HG02884 (cell line): ENCODE measurements around the gene BID.
"Not testable (repeated sequence)": the region's sequence is repeated elsewhere in the genome, so short reads cannot be mapped to it uniquely, and the experiment has no call there.

Source experiments
- ATAC-seq: cut with Tn5 transposase; IDR thresholded peaks from one replicate; pipeline ENCODE4 v1.9.1; 2021; ENCODE audit warnings: mild to moderate bottlenecking, moderate library complexity; ENCODE audit not compliant: unreplicated experiment

BID gene

DNA sequence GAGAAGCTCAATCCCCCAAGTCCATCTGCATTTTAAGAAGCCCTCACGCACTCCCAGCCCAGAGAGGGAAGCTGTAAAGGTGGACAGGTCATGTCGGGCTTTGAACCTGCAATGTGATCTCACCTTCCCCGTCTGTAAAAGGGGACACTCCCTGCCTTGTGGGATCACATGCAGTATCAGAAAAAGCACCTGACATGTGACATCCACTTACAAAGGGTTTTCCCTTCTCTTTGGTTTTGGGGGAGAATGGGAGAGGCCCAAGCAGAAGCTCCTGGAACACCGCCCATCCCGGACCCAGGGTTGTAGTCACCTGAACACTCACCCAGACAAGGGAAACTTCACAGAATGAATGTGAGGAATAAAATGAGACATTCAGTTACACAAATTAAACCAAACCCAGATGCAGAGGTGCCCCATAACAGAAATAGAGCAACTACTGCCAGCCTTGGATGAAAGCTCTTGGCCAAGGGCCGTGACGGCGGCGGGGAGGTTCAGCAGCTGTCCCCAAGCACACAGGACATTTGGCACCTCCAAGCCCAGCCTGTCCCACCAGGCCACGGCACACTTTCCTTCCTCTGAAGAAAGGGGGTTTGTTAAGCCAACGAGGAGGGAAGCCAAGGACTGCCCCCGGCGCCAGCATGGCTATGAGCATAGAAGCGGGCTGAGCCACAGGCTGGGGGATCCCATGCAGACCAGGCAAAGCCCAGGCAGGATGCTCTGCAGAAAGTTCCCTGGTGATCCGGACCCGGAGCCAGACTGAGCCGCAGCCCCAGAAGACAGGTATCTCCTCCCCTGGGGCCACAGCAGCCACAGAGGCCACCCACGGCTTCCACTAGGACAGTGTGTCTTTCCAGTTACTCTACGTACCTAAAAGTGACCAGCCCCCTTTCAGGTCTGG lies 3.8 kb downstream of the BID start:
- ATAC-seq = no peak

DNA sequence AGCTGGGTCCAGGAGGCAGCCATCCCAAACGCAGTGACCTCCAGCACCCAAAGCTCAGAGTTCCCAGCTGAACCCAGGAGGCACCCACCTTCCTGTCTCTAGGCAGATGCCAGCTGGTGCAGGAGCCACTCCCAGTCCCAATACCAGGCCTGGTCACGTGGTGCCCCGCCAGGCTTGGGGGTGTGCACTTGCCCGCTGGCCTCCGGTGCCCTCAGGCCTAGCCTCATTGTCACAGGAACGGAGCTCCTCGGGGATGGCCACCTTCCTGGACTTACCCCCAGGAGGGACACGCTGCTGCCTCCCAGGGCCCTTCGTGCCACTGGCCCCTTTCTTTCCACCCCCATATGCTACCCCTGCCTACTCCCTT lies 4.6 kb downstream of the BID start:
- ATAC-seq = no peak

DNA sequence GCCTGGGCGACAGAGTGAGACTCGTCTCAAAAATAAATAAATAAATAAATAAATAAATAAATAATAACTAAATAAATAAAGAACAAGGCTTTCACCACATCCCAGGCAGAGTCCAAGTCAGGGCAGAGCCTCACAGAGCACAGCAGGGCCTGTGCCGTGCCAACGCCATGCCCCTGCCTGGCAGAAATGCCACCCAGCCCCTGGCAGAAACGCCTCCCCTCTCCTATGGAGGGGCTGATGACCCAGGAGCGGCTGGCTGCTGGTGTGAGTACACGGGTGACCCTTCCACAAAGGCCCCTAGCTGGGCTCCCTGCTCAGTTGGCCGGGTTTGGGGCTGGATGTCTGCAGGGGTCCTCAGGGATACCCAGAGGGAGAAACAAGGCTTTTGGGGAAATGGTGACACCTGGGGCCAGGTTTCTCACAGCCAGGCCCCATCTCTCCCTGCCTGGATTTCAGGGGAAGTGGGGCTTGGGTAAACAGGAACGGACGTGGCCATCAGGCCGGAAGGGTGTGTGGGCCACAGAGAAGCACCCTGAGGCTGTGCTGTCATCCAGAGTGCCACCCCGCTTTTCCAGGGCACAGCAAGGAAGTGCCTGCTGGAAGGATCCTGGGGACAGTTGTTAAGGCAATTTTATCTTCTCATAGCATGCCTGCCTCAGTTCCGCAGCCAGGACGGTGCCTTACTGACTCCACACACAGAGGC lies 5.1 kb downstream of the BID start:
- no peak for ATAC-seq

DNA sequence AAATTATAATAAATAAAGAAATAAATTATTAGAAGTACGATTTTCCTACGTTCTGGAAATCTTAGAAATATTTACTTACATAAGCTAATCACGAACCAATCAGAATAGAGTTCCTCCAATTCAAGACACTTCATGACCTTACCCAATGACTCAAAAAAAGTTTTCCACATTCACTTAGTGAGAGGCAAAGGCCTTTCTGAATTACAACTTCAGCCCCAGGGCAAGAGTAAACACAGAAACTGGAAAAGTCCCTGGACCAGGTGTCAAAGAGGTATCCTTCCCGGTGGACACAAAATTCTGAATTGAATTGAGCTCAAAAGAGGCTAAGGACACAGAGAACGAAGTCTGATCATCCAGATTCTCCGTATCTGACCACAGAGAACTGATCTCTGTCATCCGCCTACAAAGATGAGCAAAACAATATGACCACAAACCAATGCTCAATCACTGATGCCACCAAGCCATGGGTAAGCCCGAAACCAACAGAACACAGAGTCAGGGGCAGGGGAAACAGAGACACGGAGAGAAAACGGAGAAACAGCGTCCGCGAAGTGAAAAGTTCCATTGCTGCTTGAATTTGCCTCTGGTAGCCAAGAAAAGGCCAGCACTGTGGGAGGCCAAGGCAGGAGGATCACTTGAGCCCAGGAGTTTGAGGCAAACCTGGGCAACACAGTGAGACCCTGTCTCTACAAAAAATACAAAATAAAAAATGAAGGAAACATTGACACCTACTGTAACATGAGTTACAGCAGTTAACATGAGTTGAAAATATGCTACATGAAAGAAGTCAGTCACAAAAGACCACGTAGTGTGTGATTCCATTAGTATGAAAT lies 6.8 kb downstream of the BID start:
- peak; percentile 76 for ATAC-seq

DNA sequence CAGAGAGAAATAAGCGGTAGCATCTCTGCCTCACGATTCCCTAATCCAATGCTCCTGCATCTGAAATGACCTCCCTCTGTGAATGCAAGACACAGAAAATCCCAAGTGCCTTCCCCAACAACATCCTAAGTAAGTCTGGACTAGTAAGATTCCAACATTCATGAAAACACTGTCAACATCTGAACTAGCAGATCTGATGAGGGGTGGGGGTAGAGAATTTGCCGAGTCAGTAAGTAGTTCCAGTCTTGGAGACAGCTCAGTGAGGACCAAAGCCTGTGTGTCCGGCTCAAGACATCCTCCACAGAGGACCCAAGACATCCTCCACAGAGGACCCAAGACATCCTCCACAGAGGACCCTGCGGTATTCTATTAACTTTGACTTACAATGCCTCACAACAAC lies 9.4 kb downstream of the BID start:
- ATAC-seq = not testable (repeated sequence)

GRCh38 chr22:17764036-17764435 lies 10.2 kb downstream of the BID start:
- no peak for ATAC-seq

- ATAC-seq = not testable (repeated sequence)
Measured at GRCh38 chr22:17763442-17763841, 10.8 kb downstream of the BID start.

- no peak for ATAC-seq
Measured at GRCh38 chr22:17761138-17761488, 13.2 kb downstream of the BID start.

- no peak for ATAC-seq
Measured at GRCh38 chr22:17754233-17754925, 19.9 kb downstream of the BID start.

DNA sequence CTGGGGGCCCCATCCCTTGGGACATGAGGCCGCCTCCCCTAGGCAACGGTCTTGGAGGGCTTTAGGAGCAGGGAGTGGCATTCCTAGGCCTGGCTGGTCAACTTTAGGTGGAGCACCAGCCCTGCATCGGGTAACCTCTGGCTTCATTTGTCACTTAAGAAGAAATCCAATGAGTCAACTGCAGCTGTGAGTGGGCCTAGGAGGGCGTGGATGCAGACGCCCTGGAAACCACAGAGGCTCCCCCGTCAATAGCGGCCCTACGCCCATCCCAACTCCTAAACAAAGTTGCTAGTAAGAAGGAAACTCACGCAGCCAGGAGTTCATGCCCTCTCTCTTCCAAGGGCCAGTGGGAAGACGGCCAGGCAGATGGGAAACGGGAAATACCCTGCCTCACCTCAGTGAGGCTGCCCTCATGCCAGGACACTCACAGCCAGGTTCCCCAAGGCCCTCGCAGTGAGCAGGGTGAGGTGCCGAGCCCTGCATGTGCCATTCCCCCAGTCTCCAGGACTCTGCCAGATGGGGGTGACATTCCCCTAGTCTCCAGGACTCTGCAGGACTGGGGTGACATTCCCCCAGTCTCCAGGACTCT lies 20.8 kb downstream of the BID start:
- ATAC-seq = no peak

DNA sequence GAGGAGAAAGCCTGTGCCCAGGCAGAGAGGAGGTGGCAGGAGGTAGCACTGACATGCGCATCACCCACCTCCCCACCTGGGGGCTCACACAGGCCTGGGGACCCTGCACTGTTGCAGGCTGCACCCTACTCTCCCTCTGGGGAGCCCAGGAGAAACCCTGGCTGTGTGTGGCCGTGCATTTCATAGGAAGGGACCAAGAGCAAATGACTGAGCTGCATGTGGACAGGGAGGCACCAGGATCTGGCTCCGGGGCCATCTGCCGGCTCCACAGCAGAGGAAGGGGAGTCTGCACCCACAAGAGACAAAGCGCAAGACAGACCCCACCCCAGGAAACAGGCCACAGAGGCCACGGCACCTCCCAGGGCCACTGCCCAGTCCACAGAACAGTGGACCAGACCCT lies 22.7 kb downstream of the BID start:
- ATAC-seq = no peak

- no peak for ATAC-seq
Measured at GRCh38 chr22:17749605-17750395, 24.5 kb downstream of the BID start.

GRCh38 chr22:17748555-17749353 lies 25.5 kb downstream of the BID start:
- no peak for ATAC-seq

DNA sequence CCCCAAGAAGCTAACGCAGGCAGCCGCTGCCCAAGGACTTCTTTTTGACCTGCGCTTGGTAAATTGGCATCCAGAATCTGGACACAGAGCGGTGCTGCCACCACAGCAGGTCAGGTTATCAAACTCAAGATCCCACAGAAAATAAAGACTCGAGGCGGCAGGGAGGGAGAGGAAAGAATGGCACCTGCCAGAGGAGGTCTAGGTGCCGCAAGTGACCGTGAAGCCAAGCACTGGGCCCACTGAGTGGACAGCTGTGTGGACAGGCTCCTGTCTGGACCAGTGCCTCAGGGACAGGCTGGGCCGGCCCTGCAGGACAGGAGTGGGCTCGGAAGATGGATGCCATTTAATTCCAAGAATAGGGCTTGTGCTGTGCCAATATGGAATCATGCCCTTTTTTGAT lies 27.4 kb downstream of the BID start:
- ATAC-seq = no peak

DNA sequence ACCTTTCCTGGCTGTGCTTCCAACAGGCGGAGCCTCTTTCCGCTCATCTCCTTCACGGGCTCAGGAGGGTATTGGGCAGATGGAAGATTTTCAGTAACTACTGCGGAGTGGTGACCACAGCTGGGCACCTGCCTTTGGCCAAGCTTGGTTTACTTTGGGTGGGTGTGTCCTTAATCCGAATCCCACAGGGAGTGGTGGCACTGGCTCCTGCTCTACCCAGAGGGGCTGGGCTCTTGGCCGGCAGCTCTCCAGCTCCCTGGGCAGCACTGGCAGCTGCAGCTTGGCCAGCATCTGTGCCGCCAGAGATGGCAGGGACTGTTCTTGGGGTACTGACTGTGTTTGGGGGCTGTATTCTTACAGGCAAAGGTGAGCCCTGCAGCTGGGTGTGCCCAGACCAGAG lies 29.8 kb downstream of the BID start:
- ATAC-seq = no peak

- no peak for ATAC-seq
Measured at GRCh38 chr22:17743661-17744411, 30.4 kb downstream of the BID start.

GRCh38 chr22:17742527-17742902 lies 31.8 kb downstream of the BID start:
- ATAC-seq = no peak

- no peak for ATAC-seq
Measured at GRCh38 chr22:17741866-17742526, 32.3 kb downstream of the BID start.
